ENCODE measurements around the gene RASAL2.
"Not testable (repeated sequence)": the region's sequence is repeated elsewhere in the genome, so short reads cannot be mapped to it uniquely, and the experiment has no call there.

The RASAL2 gene

DNA sequence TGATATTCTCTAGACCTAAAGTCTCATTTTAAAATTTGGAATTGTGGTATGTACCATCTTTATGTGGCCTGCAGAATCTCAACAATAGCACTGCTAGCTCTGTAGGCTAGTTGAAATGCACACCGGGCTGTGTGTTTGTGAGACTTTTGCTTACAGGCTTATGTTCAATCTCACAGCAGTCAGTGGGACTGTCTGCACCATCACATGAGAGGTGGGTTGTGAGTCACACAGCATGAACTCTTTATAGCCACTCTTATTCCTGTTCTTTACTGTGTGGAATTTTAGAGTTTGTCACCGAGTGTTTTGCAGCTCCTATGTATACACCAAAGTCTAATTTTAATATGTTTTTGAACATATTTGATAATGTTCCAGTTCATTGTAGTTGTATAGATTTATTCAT, 74.6 kb downstream of the RASAL2 start:
- no peak for DNase-seq

DNA sequence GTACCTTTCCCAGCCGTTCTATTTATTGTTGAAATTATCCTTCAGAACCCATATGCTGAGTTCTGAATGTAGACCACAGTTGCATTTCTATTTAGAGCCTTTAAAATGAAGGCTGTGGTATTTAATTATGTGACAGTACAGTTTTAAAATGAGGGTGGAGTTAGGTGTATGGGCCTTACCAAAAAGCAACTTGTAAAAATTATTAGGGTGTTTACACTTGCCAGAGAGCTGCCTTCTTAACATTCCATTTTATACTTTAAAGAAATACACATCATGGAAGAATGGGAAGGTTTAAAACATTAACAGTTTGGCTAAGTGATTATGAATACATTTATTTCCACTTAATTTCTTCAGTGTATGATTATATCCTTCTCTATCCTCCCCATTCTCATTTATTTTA, 75.7 kb downstream of the RASAL2 start:
- DNase-seq = no peak

DNA sequence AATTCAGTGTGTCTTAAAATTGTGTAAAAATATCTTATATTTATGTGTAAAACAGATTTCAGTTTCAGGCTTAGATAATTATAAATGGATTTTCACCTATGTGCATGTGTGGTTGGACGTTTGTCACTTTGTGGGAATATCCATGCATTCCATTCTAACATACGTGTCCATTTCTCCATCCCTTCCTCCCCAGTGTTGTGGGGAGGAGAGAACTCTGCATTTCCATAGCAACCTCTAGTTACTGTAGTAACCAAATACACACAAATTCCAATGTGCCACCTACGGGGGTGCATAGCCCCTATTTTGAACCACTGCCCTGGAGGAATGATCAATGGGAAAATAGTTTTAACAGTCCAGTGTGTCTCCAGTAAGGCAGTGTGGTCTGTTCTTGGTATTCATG, 79.0 kb downstream of the RASAL2 start:
- DNase-seq = no peak

DNA sequence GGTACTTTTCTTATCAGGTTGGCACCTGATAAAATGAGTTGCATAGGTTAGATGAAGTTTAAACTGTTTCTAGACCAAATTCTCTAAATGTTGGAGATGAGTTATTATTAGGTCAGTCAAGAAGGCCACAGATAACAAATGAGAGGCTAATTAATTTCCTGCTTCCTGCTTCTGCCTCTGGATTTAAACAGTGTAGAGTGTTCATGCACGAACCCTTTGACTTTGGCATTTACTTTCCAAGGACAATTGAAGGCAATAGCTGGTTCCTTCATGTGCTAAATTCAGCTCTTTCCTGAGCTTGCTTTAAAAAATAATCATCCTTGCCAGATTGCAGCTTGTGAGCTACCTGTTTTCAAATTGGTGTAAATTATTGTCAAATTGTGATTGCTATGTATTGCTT, 80.6 kb downstream of the RASAL2 start:
- DNase-seq = no peak

DNA sequence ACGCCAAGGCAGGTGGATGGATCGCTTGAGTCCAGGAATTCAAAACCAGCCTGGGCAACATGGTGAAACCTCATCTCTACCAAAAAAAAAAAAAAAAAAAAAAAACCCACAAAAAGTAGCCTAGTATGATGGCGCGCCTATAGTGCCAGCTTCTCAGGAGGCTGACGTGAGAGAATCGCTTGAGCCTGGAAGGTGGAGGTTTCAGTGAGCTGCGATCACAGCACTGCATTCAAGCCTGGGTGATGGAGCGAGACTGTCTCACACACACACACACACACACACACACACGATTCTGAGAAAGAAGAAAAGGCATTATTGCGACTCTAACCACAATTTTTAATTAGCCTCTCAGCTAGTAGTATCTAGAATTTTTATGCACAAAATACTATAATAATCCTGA, 86.5 kb downstream of the RASAL2 start:
- no peak for DNase-seq

DNA sequence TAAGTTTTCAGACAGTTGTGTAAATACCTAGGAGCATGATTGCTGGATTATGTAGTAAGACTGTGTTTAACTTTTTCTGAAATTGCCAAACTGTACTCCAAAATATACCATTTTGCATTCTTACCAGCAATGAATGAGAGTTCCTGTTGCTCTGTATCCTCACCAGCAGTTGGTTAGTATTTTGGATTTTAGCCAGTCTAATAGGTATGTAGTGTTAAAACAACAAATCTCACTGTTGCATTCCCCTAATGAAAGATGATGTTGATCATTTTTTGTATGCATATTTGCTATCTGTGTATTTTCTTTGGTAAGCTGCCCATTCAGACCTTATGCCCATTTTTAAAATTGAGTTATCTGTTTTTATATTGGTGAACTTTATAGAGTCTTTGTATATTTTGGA, 89.9 kb downstream of the RASAL2 start:
- no peak for DNase-seq

DNA sequence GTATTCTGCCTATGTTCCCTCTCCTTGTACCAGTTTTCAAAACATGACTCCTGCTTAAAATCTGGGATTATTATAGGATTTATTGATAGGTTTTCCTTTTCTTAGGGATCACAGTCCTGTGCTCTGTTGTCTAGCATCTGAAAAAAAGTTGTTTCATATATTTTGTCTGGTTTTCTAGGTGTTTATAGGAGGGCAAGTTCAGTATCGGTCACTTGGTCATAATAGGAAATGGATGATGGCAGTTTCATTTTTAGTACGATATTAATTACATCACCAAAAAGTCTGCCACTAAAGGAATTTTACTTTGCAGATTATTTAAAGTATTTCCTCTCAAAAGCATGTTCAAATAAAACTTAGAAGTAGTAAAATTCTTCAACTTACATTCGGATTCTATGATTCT, 94.4 kb downstream of the RASAL2 start:
- DNase-seq = no peak

DNA sequence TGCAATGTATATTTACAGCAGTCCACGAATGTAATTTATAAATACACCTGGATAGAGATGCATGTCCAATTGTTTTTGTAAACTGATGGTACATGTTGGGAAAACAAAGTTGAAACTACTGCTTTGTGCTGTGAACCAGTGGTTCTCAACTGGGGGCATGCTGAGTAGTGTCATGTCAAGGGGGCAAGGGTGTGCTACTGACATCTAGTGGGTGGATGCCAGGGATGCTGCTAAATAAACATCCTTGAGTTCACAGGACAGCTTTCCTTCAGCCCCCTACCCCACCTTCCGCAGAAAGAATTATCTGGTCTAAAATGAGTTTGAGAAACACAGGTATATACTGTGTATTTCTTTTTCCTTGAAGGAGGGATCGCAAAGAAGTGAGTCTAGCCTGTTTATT, 95.9 kb downstream of the RASAL2 start:
- no peak for DNase-seq

DNA sequence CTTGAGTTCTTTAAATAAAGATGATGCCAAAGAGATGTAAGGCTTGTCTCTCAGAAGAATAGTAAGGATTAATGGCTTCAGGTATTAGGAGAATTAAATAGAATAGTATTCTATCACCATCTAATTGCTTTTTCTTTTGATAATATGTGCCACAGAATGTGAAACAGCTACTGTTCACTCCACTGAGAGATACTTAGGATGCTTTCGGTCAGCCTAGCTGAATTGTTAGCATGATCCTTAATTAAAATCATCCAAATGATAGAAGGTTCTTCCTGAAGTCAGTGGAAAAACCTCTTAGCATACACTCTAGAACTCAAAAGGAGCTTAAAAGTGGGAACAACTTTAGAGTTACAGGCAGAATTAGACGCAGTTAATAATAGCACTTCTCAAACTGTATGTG, 97.0 kb downstream of the RASAL2 start:
- DNase-seq = no peak

DNA sequence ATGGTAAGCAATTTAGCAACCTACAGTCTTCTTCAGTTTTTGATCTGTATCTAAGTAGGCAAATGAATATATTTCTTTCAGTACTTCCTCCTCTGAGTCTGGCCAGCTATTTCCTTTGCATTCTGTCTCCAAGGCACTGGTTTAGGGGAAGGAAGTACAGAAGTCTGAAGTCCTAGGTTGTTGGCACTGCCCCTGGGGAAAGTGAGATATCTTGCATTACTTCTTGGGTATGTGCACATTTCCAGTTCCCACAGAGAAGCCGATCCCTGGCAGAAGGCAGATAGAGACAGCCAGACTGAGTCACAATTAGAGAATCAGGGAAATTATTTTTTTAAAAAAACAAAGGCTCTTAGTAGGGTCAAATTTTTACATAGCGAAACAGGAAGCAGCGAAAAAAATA, 98.8 kb downstream of the RASAL2 start:
- no peak for DNase-seq

DNA sequence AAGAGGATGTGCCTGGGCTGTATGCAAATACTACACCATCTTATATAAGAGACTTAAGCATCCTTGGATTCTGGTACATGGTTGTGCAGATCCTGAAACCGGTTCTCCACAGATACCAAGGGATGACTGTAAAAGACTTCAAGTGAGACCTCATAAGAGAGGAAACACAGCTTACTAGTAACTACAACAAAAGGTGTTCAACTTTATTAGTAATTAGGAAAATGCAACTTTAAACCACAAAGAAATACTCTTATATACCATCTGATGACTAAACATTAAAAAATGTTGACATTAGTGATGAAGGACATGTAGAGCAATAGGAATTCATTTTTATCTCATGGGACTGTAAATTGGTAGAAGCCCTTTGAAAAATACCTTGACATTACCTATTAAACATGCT, 102.7 kb downstream of the RASAL2 start:
- no peak for DNase-seq

DNA sequence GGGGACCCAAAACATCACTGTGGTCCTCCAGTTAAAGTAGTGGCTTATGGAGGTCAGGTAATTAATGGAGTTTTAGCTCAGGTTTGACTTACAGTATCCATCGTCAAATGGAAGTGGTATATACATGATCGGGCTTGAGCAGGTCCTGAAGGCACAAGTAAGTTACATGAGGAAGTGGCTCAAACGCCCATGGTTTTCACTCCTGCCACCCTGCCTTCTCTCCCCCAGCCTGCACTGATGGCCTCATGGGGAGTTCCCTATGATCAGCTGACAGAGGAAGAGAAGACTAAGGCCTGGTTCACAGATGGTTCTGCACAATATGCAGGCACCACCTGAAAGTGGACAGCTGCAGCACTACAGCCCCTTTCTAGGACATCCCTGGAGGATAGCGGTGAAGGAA, 108.2 kb downstream of the RASAL2 start:
- not testable (repeated sequence) for DNase-seq

DNA sequence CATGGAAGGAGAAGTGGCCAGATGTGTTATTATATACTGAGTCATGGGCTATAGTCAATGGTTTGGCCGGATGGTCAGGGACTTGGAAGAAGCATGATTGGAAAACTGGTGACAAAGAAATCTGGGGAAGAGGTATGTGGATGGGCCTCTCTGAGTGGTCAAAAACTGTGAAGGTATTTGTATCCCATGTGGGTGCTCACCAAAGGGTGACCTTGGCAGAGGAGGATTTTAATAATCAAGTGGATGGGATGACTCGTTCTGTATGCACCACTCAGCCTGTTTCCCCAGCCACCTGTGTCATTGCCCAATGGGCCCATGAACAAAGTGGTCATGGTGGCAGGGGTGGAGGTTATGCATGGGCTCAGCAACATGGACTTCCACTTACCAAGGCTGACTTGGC, 108.6 kb downstream of the RASAL2 start:
- DNase-seq = not testable (repeated sequence)

DNA sequence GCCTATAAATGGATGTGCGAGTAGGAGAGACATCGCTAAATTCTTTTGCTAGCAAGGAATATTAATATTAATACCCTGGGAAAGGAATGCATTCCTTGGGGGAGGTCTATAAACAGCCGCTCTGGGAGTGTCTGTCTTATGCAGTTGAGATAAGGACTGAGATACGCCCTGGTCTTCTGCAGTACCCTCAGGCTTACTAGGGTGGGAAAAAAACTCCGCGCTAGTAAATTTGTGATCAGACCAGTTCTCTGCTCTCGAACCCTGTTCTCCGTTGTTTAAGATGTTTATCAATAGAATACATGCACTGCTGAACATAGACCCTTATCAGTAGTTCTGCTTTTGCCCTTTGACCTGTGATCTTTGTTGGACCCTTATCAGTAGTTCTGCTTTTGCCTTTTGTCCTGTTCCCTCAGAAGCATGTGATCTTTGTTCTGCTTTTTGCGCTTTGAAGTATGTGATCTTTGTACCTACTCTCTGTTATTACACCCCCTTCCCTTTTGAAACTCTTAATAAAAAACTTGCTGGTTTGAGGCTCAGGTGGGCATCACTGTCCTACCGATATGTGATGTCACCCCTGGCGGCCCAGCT, 114.5 kb downstream of the RASAL2 start:
- not testable (repeated sequence) for DNase-seq

DNA sequence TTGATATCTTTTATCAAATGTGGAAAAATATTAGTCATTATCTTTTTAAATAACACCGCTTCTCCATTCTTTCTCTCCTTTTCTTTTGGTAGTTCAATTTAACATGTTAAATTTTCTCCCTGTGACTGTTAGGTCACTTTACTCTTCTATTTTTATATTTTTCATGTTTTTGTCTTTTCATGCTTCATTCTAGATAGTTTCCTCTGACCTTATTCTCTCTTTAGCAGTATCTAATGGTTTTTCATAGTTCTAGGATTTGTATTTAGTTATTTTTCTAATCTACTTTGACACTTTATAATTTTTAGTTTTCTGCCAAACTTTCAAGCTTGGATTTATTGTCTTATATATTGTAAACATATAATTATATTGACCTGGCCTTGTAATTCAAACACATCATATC, 116.0 kb downstream of the RASAL2 start:
- no peak for DNase-seq

DNA sequence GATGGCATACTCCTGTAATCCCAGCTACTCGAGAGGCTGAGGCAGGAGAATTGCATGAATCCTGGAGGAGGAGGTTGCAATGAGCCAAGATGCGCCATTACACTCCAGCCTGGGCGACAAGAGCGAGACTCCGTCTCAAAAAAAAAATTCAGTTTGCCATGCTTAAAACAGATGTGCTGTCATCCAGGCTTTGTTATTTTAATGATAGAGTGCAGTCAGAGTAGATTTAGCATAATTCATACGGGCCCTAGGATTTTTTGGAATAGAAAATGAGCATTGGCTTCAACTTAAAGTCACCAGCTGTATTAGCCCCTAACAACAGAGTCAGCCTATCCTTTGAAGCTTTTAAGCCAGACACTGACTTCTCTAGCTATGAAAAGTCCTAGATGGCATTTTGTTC, 124.6 kb downstream of the RASAL2 start:
- DNase-seq = no peak

DNA sequence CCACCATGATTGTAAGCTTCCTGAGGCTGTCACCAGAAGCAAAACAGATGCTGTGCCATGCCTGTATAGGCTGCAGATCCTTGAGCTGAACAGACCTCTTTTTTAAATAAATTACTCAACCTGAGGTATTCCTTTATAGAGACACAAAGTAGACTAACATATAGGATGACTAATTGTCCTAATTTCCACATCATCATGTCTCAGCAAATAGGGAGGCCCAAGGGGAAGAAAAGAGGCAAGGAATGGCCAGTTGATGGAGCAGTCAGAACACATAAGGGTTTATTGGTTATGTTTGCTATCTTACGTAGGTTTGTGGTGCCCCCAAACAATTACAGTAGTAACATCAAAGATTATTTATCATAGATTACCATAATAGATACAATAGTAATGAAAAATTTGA, 126.2 kb downstream of the RASAL2 start:
- DNase-seq = no peak

DNA sequence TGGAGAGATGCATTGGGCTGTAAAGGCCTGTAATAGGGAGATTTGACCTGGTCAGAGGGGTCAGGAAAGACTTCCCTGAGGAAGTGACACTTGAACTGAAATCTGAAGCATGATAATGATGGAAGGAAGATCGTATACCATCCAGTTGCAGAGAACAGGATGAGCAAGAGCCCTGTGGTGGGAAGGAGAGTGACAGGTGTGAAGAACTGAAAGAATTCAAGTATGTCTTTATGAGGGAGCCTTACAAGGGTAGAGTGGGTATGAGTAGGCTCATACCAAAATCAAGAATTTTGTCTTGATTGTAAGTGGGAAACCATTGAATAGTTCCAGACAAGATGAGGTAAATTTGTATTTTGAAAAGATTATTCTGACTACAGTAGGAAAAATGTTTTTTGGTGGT, 129.4 kb downstream of the RASAL2 start:
- no peak for DNase-seq

DNA sequence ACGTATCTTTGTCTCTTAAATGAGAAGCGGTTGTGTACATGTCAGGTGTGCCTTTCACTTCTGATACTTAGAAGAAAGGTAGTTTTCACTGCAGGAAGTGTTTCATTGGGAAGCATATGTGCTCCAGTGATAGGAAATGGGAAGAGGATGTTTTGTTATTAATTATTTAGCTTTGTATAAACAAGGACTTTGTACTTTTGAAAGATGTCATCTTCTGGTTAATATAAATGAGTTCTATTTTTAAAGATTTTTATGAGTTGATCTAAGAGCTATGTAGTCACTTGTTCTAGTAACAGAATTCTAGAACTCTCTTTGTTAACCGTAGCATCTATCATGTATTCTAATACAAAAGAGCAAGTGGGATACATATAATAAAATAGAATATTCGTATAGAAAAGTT, 130.5 kb downstream of the RASAL2 start:
- DNase-seq = no peak

DNA sequence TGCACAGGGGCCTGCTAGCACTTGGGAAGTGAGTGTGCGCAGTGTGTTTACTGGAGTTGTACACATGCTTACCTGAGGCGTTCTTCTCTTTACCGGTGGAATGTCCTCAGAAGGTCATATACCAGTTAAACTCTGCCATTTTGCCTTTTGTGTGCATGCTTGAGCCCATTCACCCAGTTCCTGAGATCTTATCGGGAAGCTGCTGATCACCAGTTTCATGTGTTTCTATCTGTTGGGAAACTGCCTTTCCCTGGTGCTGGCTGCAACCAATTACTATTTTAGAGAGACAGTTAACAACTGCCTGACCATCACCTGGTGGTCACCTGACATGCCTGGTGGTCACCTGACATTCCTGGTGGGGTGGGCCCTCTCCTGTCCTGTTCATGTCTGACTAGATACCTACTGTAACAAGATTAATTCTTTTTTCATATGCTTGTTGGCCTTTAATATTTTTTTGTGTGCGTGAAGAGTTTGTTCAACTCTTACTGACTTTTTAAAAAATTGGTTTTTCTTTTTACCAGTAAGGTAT, 137.0 kb downstream of the RASAL2 start:
- no peak for DNase-seq

DNA sequence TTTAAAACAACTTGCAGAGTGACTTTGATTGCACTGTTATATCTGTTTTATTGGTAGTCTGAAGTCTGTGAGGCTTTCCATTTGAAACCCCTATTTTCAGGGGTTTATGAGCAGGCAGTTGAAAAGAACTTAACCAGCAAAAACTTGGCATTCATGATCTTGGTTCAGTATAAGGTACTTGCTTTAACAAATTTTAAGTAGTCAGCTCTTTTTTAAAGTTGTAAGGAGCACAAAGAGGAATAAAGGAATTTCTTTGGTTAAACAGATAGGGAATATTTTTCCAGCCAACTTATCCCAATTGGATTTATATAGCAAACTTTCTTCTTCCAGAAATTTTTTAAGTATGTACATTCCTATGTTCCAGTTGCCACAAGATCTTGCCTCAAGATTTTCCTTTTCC, 138.2 kb downstream of the RASAL2 start:
- no peak for DNase-seq

DNA sequence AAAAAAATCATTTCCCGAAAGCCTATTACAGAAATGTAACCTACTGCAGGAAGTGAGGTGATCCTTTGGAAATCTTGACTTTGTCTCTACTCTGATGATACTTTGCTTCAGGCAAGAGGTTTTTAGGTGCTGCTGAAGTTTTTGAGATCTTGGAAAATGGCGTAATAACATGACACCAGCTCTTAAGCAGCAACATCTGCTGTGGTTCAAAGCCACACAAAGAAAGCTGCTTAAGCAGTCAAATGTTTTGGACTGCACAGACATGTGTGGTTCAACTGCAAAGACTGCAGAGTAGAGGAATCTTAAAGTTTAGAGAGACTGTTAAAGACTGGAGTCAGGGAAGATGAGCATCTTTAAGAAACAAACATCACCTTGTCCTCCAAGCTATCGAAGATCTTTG, 139.0 kb downstream of the RASAL2 start:
- DNase-seq = no peak

DNA sequence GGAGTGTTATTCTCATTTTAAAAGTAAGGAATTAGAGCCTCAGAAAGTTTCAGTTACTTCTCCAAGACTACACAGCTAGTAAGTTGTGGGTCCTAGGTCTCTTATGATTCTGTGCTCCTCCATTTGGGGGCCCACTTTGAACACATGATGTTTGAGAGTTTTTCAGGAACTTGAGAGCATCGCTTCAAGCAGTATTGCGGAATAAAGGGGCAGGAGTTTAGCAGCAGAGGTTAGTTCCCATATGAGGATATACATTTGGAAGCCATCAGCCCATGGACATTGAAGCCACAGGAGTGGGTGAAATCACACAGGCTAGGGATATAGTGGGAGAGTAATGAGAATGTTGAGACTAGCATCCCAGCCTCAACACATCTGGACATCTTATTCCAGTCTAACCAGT, 143.2 kb downstream of the RASAL2 start:
- no peak for DNase-seq

DNA sequence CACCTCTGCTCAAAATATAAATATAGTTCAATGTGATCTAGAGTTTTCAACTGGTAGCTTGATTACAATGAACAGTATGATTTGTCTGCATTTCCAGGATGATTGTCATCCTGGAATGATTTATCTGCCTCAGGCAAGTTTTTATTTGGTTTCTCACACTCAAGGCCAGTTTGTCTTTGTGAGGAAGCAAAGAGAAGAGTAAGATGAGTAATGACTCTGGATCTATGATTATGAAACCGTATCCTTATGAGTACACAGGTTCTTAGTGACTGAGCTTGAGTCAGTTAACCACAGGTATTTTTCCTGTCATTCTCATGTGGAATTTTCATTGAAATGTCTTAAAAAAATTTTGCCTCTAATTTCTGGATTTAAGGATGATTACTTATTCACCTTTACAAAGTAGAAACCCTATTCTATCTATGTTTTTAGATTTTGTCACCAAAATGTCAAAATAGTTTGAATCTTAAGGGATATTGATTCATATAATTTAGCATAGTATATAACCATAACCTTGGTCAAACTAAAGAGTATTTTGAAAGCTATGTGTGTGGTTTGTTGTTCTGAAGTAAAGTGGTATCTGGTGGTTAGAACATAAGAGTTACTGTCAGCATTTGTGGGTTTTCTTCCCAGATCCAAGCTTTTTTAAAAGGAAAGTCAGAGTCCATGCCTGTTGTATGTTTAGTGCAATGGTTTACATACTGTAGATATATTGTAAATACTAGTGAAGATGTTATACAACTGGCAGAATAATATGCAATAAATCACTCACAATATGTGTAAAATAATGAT, 145.0 kb downstream of the RASAL2 start:
- DNase-seq = no peak

DNA sequence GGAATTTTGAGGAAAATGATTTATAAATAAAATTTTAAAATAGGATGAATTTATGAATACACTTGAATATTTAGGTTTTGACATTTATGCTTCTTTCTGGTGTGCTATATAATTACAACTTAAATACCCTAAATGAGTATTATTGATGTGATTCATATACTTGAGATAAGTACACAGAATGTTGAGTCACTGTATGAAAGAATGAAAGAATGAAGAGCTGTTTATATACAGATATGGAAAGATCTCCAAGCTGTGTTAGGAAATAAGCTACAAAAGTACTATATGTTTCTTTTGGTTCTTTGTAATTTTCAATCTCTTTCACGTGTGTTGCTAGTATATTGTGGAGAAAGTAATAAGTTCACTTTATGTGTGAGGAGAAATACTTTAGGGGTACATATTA, 147.2 kb downstream of the RASAL2 start:
- no peak for DNase-seq
